Neural cell (in vitro differentiated cells): ENCODE data around the gene CRIP1. TPM values are rescaled to one million over a fixed set of nuclear protein-coding genes. Genes with fewer than 3 reads are reported as not detected.

Experiments used
- H2AFZ ChIP-seq: fragments of 200-600, 300-800 bp; sonication (generic), shearing (Covaris generic); 2 replicates; pipeline ENCODE4 v1.6.0; 2014; ENCODE audit warnings: low read depth, mild to moderate bottlenecking, antibody characterized with exemption, low read length, moderate library complexity
- H3F3A ChIP-seq: fragments of 200-600 bp; shearing (Covaris generic); 2 replicates; pipeline ENCODE4 v1.6.1; 2016; ENCODE audit warnings: mild to moderate bottlenecking, moderate library complexity, mixed read lengths, antibody characterized with exemption, low read length; ENCODE audit not compliant: insufficient read depth, poor library complexity, severe bottlenecking
- H3K27ac ChIP-seq: fragments of 200-600, 300-800 bp; sonication (generic), shearing (Covaris generic); 2 replicates; pipeline ENCODE4 v1.5.1; 2014; ENCODE audit warnings: mild to moderate bottlenecking, low read length, moderate library complexity
- H3K27me3 ChIP-seq: fragments of 300-800, 200-600 bp; sonication (generic), shearing (Covaris generic); 2 replicates; pipeline ENCODE4 v1.6.0; 2014; ENCODE audit warnings: mild to moderate bottlenecking, low read depth, low read length, moderate library complexity; ENCODE audit not compliant: insufficient read depth
- H3K36me3 ChIP-seq: fragments of 300-800, 200-600 bp; sonication (generic), shearing (Covaris generic); 2 replicates; pipeline ENCODE4 v1.5.1; 2014; ENCODE audit warnings: mild to moderate bottlenecking, antibody characterized with exemption, low read length, moderate library complexity; ENCODE audit not compliant: insufficient read depth
- H3K4me2 ChIP-seq: fragments of 300-800, 200-600 bp; sonication (generic), shearing (Covaris generic); 2 replicates; pipeline ENCODE4 v1.6.0; 2014; ENCODE audit warnings: mild to moderate bottlenecking, low read length
- H3K4me3 ChIP-seq: fragments of 300-800, 200-600 bp; sonication (generic), shearing (Covaris generic); 2 replicates; pipeline ENCODE4 v1.5.1; 2014; ENCODE audit warnings: mild to moderate bottlenecking, low read length, moderate library complexity
- H3K79me2 ChIP-seq: fragments of 200-600 bp; shearing (Covaris generic); replicated peaks from 2 replicates; pipeline ENCODE4 v1.6.0; 2014; ENCODE audit warnings: mild to moderate bottlenecking, low read length, moderate library complexity; ENCODE audit not compliant: insufficient read depth
- H3K9ac ChIP-seq: fragments of 300-800, 200-600 bp; sonication (generic), shearing (Covaris generic); 2 replicates; pipeline ENCODE4 v1.6.1; 2016; ENCODE audit warnings: mild to moderate bottlenecking, low read length, mixed read lengths
- H3K9me2 ChIP-seq: fragments of 200-600 bp; shearing (Covaris generic); 2 replicates; pipeline ENCODE4 v1.6.1; 2016; ENCODE audit warnings: mild to moderate bottlenecking, low read length, mixed read lengths; ENCODE audit not compliant: insufficient read depth
- H3K9me3 ChIP-seq: fragments of 200-600, 300-800 bp; sonication (generic), shearing (Covaris generic); 2 replicates; pipeline ENCODE4 v1.6.1; 2016; ENCODE audit warnings: mild to moderate bottlenecking, mixed run types, low read length, moderate library complexity, mixed read lengths
- H4K20me1 ChIP-seq: fragments of 200-600 bp; shearing (Covaris generic); 2 replicates; pipeline ENCODE4 v1.6.1; 2016; ENCODE audit warnings: mild to moderate bottlenecking, mixed run types; ENCODE audit not compliant: insufficient read depth
- EZH2 ChIP-seq: fragments of 200-600, 300-800 bp; shearing (Covaris generic), sonication (generic); IDR thresholded peaks from 2 replicates; pipeline ENCODE4 v1.6.1; 2014; ENCODE audit warnings: antibody characterized with exemption, low read length, borderline replicate concordance, mild to moderate bottlenecking; ENCODE audit not compliant: insufficient read depth, poor library complexity, severe bottlenecking
- POLR2AphosphoS5 ChIP-seq: IDR thresholded peaks from 2 replicates; pipeline ENCODE4 v1.6.1; 2012
- REST ChIP-seq: IDR thresholded peaks from 2 replicates; pipeline ENCODE4 v1.6.1; 2012; ENCODE audit warnings: borderline replicate concordance
- TAF1 ChIP-seq: IDR thresholded peaks from 2 replicates; pipeline ENCODE4 v1.6.1; 2012; ENCODE audit warnings: low read depth
- polyA plus RNA-seq: library from polyadenylated mRNA; depleted of rRNA; stranded (reverse); fragments of >200 nt; gene quantifications from 2 replicates; pipeline ENCODE4 v1.2.3, GENCODE V29; 2014

Gene CRIP1
- polyA plus RNA-seq, 1 donor from 2014 or later, result 0.58 TPM

- Histone ChIP-seq H4K20me1 (no peaks in the 10 kb centered on the region), H3K4me3 (no peak overlapping the region), H3K36me3 (no peaks in the 10 kb centered on the region), H2AFZ (no peak overlapping the region), H3K79me2 (peaks cover 28% of the 10 kb centered on the region), H3K9me2 (no peaks in the 10 kb centered on the region), H3K9me3 (no peaks in the 10 kb centered on the region), H3F3A (no peaks in the 10 kb centered on the region), H3K27me3 (no peaks in the 10 kb centered on the region), H3K4me2 (no peak overlapping the region), H3K9ac (peak overlapping the region; percentile 29), H3K27ac (no peak overlapping the region)
- no peak for TF ChIP-seq REST
- TF ChIP-seq POLR2AphosphoS5, result peak; percentile 2
Measured at GRCh38 chr14:105479431-105480158, 7.1 kb upstream of the CRIP1 start.

- Histone ChIP-seq H2AFZ (no peak overlapping the region), H3K36me3 (no peaks in the 10 kb centered on the region), H3K9me2 (no peaks in the 10 kb centered on the region), H3K79me2 (peaks cover 22% of the 10 kb centered on the region), H3F3A (no peaks in the 10 kb centered on the region), H4K20me1 (no peaks in the 10 kb centered on the region), H3K27ac (peak overlapping the region; percentile 37), H3K4me3 (no peak overlapping the region), H3K9ac (peak overlapping the region; percentile 29), H3K4me2 (no peak overlapping the region), H3K9me3 (no peaks in the 10 kb centered on the region), H3K27me3 (peaks cover 2% of the 10 kb centered on the region)
- no peak for TF ChIP-seq TAF1
- TF ChIP-seq REST, result no peak
- TF ChIP-seq EZH2, result no peak
Measured at GRCh38 chr14:105480199-105480746, 6.4 kb upstream of the CRIP1 start.
